Heart left ventricle (tissue), 16 donors: Measurements from ENCODE around the gene DLGAP4. TPM values are rescaled to one million over a fixed set of nuclear protein-coding genes. Genes with fewer than 3 reads are reported as not detected.

Experiments used
- ATAC-seq, 4 donors: fragments of 200-7000 bp; cut with Tn5 transposase; one replicate each; pipeline ENCODE4 v1.9.1; 2020 to 2022; ENCODE audit warnings: moderate library complexity in 4 of 4, mild to moderate bottlenecking in 3 of 4, moderate number of reproducible peaks in 1 of 4
- DNase-seq, 5 donors: peaks; one replicate each; pipeline ENCODE4 v3.0.0-alpha.2; 2020
- H3K27ac ChIP-seq, 12 donors: fragments of 200-600 bp; sonication (generic) in 4 of 12; one replicate each; pipeline versions ENCODE4 v1.5.0 to v1.8.0; 2016 to 2022; ENCODE audit warnings: mild to moderate bottlenecking in 2 of 12
- H3K27me3 ChIP-seq, 9 donors: fragments of 200-600 bp; sonication (generic) in 2 of 9; one replicate each; pipeline versions ENCODE4 v1.5.1 to v1.8.0; 2016 to 2022; ENCODE audit warnings: mild to moderate bottlenecking in 3 of 9
- H3K36me3 ChIP-seq, 9 donors: fragments of 200-600 bp; sonication (generic) in 2 of 9; one replicate each; pipeline versions ENCODE4 v1.5.0 to v1.8.0; 2018 to 2022; ENCODE audit warnings: mild to moderate bottlenecking in 2 of 9
- H3K4me1 ChIP-seq, 12 donors: fragments of 200-600 bp; sonication (generic) in 4 of 12; one replicate each; pipeline versions ENCODE4 v1.5.0 to v1.8.0; 2016 to 2022; ENCODE audit warnings: mild to moderate bottlenecking in 3 of 12
- H3K4me3 ChIP-seq, 12 donors: fragments of 200-600 bp; sonication (generic) in 4 of 12; one replicate each; pipeline versions ENCODE4 v1.5.0 to v1.8.0; 2017 to 2022; ENCODE audit warnings: mild to moderate bottlenecking in 9 of 12, moderate library complexity in 4 of 12
- H3K9me3 ChIP-seq, 12 donors: fragments of 200-600 bp; sonication (generic) in 4 of 12; one replicate each; pipeline versions ENCODE4 v1.5.0 to v1.8.0; 2016 to 2022; ENCODE audit warnings: mild to moderate bottlenecking in 1 of 12
- CTCF ChIP-seq, 12 donors: fragments of 200-600 bp; sonication (generic) in 4 of 12; IDR thresholded peaks; one replicate each; pipeline versions ENCODE4 v1.5.0 to v1.8.0; 2018 to 2022; ENCODE audit warnings: antibody characterized with exemption in 12 of 12, mild to moderate bottlenecking in 5 of 12
- POLR2A ChIP-seq, 2 donors: fragments of 450-650 bp; IDR thresholded peaks; one replicate each; pipeline ENCODE4 v1.6.1; 2017; ENCODE audit warnings: antibody characterized with exemption in 2 of 2, mild to moderate bottlenecking in 2 of 2, moderate library complexity in 2 of 2
- WGBS, 4 donors: extraction: QIAGEN DNeasy Blood & Tissue Kit in 2 of 4; methylation state at CpG; one replicate each; pipeline versions ENCODE4 v1.1.5 to v1.1.7; 2013 to 2018; 5-methylcytosine and 5-hydroxymethylcytosine counted together
- intact Hi-C, 10 donors: fragments of 100-400 bp; cut with DNase I; formaldehyde crosslinking; loops; one replicate each; pipeline versions ENCODE4 v1.11.1 to v1.14.2; 2022
- polyA plus RNA-seq, 2 donors: library from polyadenylated mRNA; stranded (reverse); fragments of 200-250 nt; gene quantifications; one replicate each; pipeline ENCODE4 v1.2.3, GENCODE V29; 2013
- total RNA-seq, 9 donors: library from RNA; depleted of rRNA in 2 of 9; stranded (reverse); fragments of >200 nt in 2 of 9; fragmentation: NEBNext Ultra II Directional in 3 of 9; extraction: Animal tissue kit (Norgen Biotek cat#: 25700) in 3 of 9; gene quantifications; one replicate each; pipeline versions ENCODE4 v1.1.0 to v1.2.4, GENCODE V29; 2016 to 2023
- donor health status: ischemic (EF 13 %, LVEDD 7.1; RV severe dilation, severe dysfunction).
- donor health status: healthy with polysubstance abuse.
- donor health status: DM: no; HTN: yes; CAD: no.
- donor health status: DM: no; HTN: no; CAD: no.
- donor health status: ischemic (EF 25% LVEDD 6.9; RV normal size, moderate dysfunction).
- donor health status: ischemic (EF 25% LVEDD 5.7; RV mildly dilated, moderate dysfunction).
- donor health status: healthy.
- donor health status: DM: yes; HTN: yes; CAD: no.
- donor health status: ischemic (EF 35%, LVEDD 5.7; RV mildly dilated, moderate dysfunction).
- donor health status: nonischemic (EF 11% LVEDD 7.7; RV severe dilation, severe dysfunction).
- donor health status: DM: yes; HTN: yes; CAD: no.
- donor health status: PGD.
- donor health status: ischemic (EF 29% LVEDD 5.4; RV normal size, mild dysfunction).
- donor health status: nonischemic (EF 23%, LVEDD 6.1; RV moderate dilation, normal function).

Gene DLGAP4
- total and polyA plus RNA-seq, 11 donors: 25.6 to 76.7 (median 55.1) TPM

DNA sequence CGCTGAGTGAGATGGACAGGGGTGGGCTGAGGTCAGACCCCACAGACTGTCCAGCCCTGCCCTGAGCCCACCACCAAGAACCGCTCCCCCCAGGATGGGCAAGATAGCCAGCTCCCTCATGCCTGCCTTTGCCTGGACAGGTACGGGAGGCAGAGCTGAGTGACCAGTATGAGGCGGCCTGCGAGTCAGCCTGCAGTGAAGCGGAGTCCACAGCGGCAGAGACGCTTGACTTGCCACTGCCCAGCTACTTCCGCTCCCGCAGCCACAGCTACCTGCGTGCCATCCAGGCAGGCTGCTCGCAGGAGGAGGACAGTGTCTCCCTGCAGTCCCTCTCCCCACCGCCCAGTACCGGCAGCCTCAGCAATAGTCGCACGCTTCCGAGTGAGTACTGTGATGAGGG, 140.4 kb downstream of the DLGAP4 start:
- WGBS, 4 donors: 89 to 93% (median 91%) methylated on average over 17 of the region's 17 CpGs
- Histone ChIP-seq H3K9me3 (no peaks in the 10 kb centered on the region), H3K4me3 (no peak overlapping the region), H3K27me3 (no peaks in the 10 kb centered on the region), H3K27ac (no peak overlapping the region), H3K4me1 (no peaks in the 10 kb centered on the region), H3K36me3 (no peaks in the 10 kb centered on the region)
- DNase-seq (no peak), ATAC-seq (no peak)
- TF ChIP-seq CTCF (IDR thresholded peaks at IDR 0.05): no peak
- TF ChIP-seq POLR2A (IDR thresholded peaks at IDR 0.05): no peak
- intact Hi-C loops: no loop called here

DNA sequence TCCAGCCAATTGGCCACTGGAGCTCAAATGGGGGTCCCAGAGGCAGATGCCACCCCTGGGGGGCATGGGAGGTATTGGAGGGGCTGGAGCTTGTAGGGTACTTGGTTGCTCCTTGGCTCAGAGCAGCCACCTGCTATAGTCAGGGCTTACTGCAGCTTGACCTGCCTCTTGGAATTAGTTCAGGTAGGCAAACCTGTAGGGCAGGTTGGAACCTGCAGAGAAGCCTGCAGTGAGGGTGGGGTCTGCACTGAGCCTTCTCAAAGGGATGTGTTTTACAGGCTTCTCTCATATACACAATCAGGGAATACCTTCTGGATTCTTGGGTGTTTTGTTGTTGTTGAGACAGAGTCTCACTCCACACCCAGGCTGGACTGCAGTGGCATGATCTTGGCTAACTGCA, 141.0 kb downstream of the DLGAP4 start:
- Histone ChIP-seq H3K4me1 (no peaks in the 10 kb centered on the region), H3K36me3 (no peaks in the 10 kb centered on the region), H3K9me3 (no peaks in the 10 kb centered on the region), H3K27me3 (no peaks in the 10 kb centered on the region), H3K4me3 (no peak overlapping the region), H3K27ac (no peak overlapping the region)
- ATAC-seq (no peak), DNase-seq (no peak)
- no peak for TF ChIP-seq CTCF (IDR thresholded peaks at IDR 0.05)
- no peak for TF ChIP-seq POLR2A (IDR thresholded peaks at IDR 0.05)
- intact Hi-C loops: no loop called here

GRCh38 chr20:36449663-36450062, 143.5 kb downstream of the DLGAP4 start:
- Histone ChIP-seq H3K9me3 (no peaks in the 10 kb centered on the region), H3K27me3 (no peaks in the 10 kb centered on the region), H3K36me3 (no peaks in the 10 kb centered on the region), H3K4me1 (peaks cover 0 to 6% (median 3%) of the 10 kb centered on the region in 12 donors), H3K27ac (no peak overlapping the region), H3K4me3 (no peak overlapping the region)
- intact Hi-C loops: no loop called here
- DNase-seq (no peak), ATAC-seq (no peak)
- no peak for TF ChIP-seq CTCF (IDR thresholded peaks at IDR 0.05)
- TF ChIP-seq POLR2A (IDR thresholded peaks at IDR 0.05): no peak

DNA sequence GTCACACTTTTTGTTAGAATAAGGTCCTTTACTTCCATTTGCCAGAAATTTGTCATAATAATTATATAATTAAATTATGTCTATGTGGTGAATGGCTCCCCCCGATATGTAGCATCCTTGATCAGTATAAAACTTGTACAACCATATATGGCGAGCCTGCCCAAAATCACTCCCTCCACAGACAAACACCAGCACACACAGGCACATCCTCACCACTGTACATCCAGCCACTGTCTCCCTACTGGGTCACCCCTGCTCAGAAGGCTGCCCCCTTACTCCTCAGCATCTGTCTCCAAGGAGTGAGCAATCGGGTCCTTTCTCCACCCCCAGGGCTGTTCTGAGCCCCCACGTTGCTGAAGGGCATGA, 148.2 kb downstream of the DLGAP4 start:
- DNase-seq: no peak
- 45 to 51% (median 47%) methylated on average over 4 of the region's 4 CpGs for WGBS, 4 donors
- intact Hi-C loops: no loop called here
- H3K27ac ChIP-seq: no peak overlapping the region
- H3K27me3 ChIP-seq: no peaks in the 10 kb centered on the region
- TF ChIP-seq CTCF (IDR thresholded peaks at IDR 0.05) (no peak), POLR2A (IDR thresholded peaks at IDR 0.05) (no peak)
- peak overlapping the region in 2 of 12 donors; percentile 7 to 17 for H3K4me3 ChIP-seq
- no peaks in the 10 kb centered on the region for H3K36me3 ChIP-seq
- peaks cover 0 to 13% (median 9%) of the 10 kb centered on the region in 12 donors for H3K4me1 ChIP-seq
- no peaks in the 10 kb centered on the region for H3K9me3 ChIP-seq
- peak in 1 of 4 donors; percentile 4 for ATAC-seq
